Psoas muscle (tissue), 8 donors: ENCODE data around the gene EHD2. TPM values are rescaled to one million over a fixed set of nuclear protein-coding genes. Genes with fewer than 3 reads are reported as not detected.

Source experiments
- ATAC-seq, 4 donors: fragments of 200-7000 bp; cut with Tn5 transposase; one replicate each; pipeline ENCODE4 v1.9.1; 2020; ENCODE audit warnings: moderate library complexity in 3 of 4, mild to moderate bottlenecking in 2 of 4
- DNase-seq, 2 donors: peaks; one replicate each; pipeline ENCODE4 v3.0.0-alpha.2; 2020
- H3K27ac ChIP-seq: fragments of 200-600 bp; one replicate; pipeline ENCODE4 v1.8.0; 2022
- H3K27me3 ChIP-seq, 3 donors: fragments of 200-600 bp in 1 of 3; one replicate each; pipeline versions ENCODE4 v1.6.1 to v1.8.0; 2013 to 2022; ENCODE audit warnings: low read length in 2 of 3, mild to moderate bottlenecking in 2 of 3, moderate library complexity in 1 of 3; ENCODE audit not compliant: insufficient read depth in 3 of 3
- H3K36me3 ChIP-seq, 2 donors: fragments of 200-600 bp in 1 of 2; one replicate each; pipeline versions ENCODE4 v1.6.1 to v1.8.0; 2013 to 2022; ENCODE audit warnings: low read depth in 1 of 2, mild to moderate bottlenecking in 1 of 2, moderate library complexity in 1 of 2; ENCODE audit not compliant: insufficient read depth in 1 of 2
- H3K4me1 ChIP-seq: fragments of 200-600 bp; one replicate; pipeline ENCODE4 v1.8.0; 2022
- H3K4me3 ChIP-seq: fragments of 200-600 bp; one replicate; pipeline ENCODE4 v1.8.0; 2022; ENCODE audit warnings: mild to moderate bottlenecking
- H3K9me3 ChIP-seq: fragments of 200-600 bp; one replicate; pipeline ENCODE4 v1.8.0; 2022
- CTCF ChIP-seq: fragments of 200-600 bp; IDR thresholded peaks from one replicate; pipeline ENCODE4 v1.8.0; 2022; ENCODE audit warnings: antibody characterized with exemption
- WGBS, 3 donors: extraction: QIAGEN DNeasy Blood & Tissue Kit; methylation state at CpG; one replicate each; pipeline versions ENCODE4 v1.1.6 to v1.1.7; 2013; 5-methylcytosine and 5-hydroxymethylcytosine counted together
- intact Hi-C, 2 donors: fragments of 100-400 bp; cut with DNase I; formaldehyde crosslinking; loops; one replicate each; pipeline versions ENCODE4 v1.11.0 to v1.14.2; 2022
- polyA plus RNA-seq, 3 donors: library from polyadenylated mRNA; stranded (reverse); fragments of 200-250 nt; gene quantifications; one replicate each; pipeline ENCODE4 v1.2.3, GENCODE V29; 2013
- total RNA-seq, 4 donors: library from RNA; stranded (reverse); fragmentation: NEBNext Ultra II Directional in 2 of 4; extraction: Animal tissue kit (Norgen Biotek cat#: 25700) in 2 of 4; gene quantifications; one replicate each; pipeline versions ENCODE4 v1.2.1 to v1.2.4, GENCODE V29; 2021 to 2023
- donor health status: healthy with polysubstance abuse.
- donor health status: DM: no; HTN: no; CAD: no; lungs with moderate emphysema.
- donor health status: Bipolar disorder and iron deficiency.
- donor health status: healthy.
- donor health status: DM: yes; HTN: yes; CAD: no.
- donor health status: DM: no; HTN: no; CAD: no.
- donor health status: DM: no; HTN: no; CAD: no.
- donor health status: DM: yes; HTN: yes; CAD: no.

The EHD2 gene
- total and polyA plus RNA-seq, 7 donors = 14.7 to 46.3 (median 27.8) TPM

GRCh38 chr19:47756627-47756929, 43.4 kb downstream of the EHD2 start:
- Histone ChIP-seq H3K27ac (no peak overlapping the region), H3K9me3 (no peaks in the 10 kb centered on the region), H3K36me3 (peaks cover 20 to 85% of the 10 kb centered on the region in 2 donors), H3K4me1 (no peaks in the 10 kb centered on the region), H3K4me3 (no peak overlapping the region), H3K27me3 (no peaks in the 10 kb centered on the region)
- ATAC-seq (no peak), DNase-seq (no peak)
- TF ChIP-seq CTCF = no peak
- intact Hi-C loops = no loop called here
- 92 to 97% (median 93%) methylated on average over 12 of the region's 12 CpGs for WGBS, 3 donors

GRCh38 chr19:47756953-47757608, 43.9 kb downstream of the EHD2 start:
- no peaks in the 10 kb centered on the region for H3K4me1 ChIP-seq
- no peaks in the 10 kb centered on the region for H3K9me3 ChIP-seq
- H3K27ac ChIP-seq = no peak overlapping the region
- no peaks in the 10 kb centered on the region for H3K27me3 ChIP-seq
- peaks cover 20 to 80% of the 10 kb centered on the region in 2 donors for H3K36me3 ChIP-seq
- H3K4me3 ChIP-seq = no peak overlapping the region
- DNase-seq = no peak
- intact Hi-C loops = no loop called here
- peak in 2 of 4 donors; percentile 6 to 24 for ATAC-seq
- TF ChIP-seq CTCF = no peak
- 85 to 88% (median 88%) methylated on average over 22 of the region's 22 CpGs for WGBS, 3 donors

- Histone ChIP-seq H3K4me1 (no peaks in the 10 kb centered on the region), H3K36me3 (peaks cover 15 to 72% of the 10 kb centered on the region in 2 donors), H3K9me3 (no peaks in the 10 kb centered on the region), H3K27me3 (no peaks in the 10 kb centered on the region), H3K27ac (no peak overlapping the region), H3K4me3 (no peak overlapping the region)
- intact Hi-C loops = no loop called here
- DNase-seq (no peak), ATAC-seq (no peak)
- no peak for TF ChIP-seq CTCF
- WGBS, 3 donors = 81 to 86% (median 81%) methylated on average over 14 of the region's 14 CpGs
These were observed 44.6 kb downstream of the EHD2 start for GRCh38 chr19:47757617-47758442.

GRCh38 chr19:47758443-47758804, 45.2 kb downstream of the EHD2 start:
- no peaks in the 10 kb centered on the region for H3K9me3 ChIP-seq
- H3K4me3 ChIP-seq = no peak overlapping the region
- intact Hi-C loops = no loop called here
- no peak for TF ChIP-seq CTCF
- 70 to 90% (median 80%) methylated on average over 5 of the region's 5 CpGs for WGBS, 3 donors
- DNase-seq (no peak), ATAC-seq (no peak)
- no peak overlapping the region for H3K27ac ChIP-seq
- peaks cover 14 to 66% of the 10 kb centered on the region in 2 donors for H3K36me3 ChIP-seq
- H3K27me3 ChIP-seq = no peaks in the 10 kb centered on the region
- H3K4me1 ChIP-seq = no peaks in the 10 kb centered on the region
